Stomach (tissue), 9 donors: ENCODE measurements around the gene SAPCD2. TPM values are rescaled to one million over a fixed set of nuclear protein-coding genes. Genes with fewer than 3 reads are reported as not detected.

Experiments used
- DNase-seq, 2 donors: peaks; one replicate each; pipeline versions ENCODE4 v3.0.0 to v3.0.0-alpha.2; 2013 to 2019
- H3K27ac ChIP-seq, 5 donors: fragments of 200-600 bp in 4 of 5; sonication (generic) in 4 of 5; one replicate each; pipeline ENCODE4 v1.5.1; 2013 to 2019; ENCODE audit warnings: mild to moderate bottlenecking in 1 of 5, moderate library complexity in 1 of 5
- H3K27me3 ChIP-seq, 3 donors: fragments of 200-600 bp; sonication (generic); one replicate each; pipeline ENCODE4 v1.5.1; 2017 to 2019; ENCODE audit warnings: mixed run types in 1 of 3
- H3K36me3 ChIP-seq, 4 donors: fragments of 200-600 bp; sonication (generic); 1 replicate in 3 of 4; 2 replicates in 1 of 4; pipeline ENCODE4 v1.5.1; 2016 to 2019
- H3K4me1 ChIP-seq, 4 donors: fragments of 200-600 bp; sonication (generic); one replicate each; pipeline ENCODE4 v1.5.1; 2016 to 2019
- H3K4me3 ChIP-seq, 4 donors: fragments of 200-600 bp; sonication (generic) in 3 of 4; one replicate each; pipeline ENCODE4 v1.5.1; 2016 to 2019; ENCODE audit warnings: mild to moderate bottlenecking in 1 of 4
- H3K9me3 ChIP-seq, 4 donors: fragments of 200-600 bp; sonication (generic); one replicate each; pipeline ENCODE4 v1.5.1; 2016 to 2019
- EP300 ChIP-seq: sonication (generic); formaldehyde crosslinking; IDR thresholded peaks from one replicate; pipeline ENCODE4 v1.6.1; 2017; ENCODE audit warnings: antibody characterized with exemption
- POLR2A ChIP-seq, 4 donors: fragments of 450-650 bp; IDR thresholded peaks; one replicate each; pipeline ENCODE4 v1.6.1; 2016; ENCODE audit warnings: antibody characterized with exemption in 4 of 4, control low read depth in 2 of 4, mild to moderate bottlenecking in 1 of 4, moderate library complexity in 1 of 4
- POLR2AphosphoS5 ChIP-seq, 3 donors: sonication (generic); formaldehyde crosslinking; IDR thresholded peaks; one replicate each; pipeline ENCODE4 v1.6.1; 2016; ENCODE audit warnings: antibody characterized with exemption in 3 of 3
- WGBS, 5 donors: extraction: QIAGEN DNeasy Blood & Tissue Kit in 3 of 5; methylation state at CpG; one replicate each; pipeline versions ENCODE4 v1.1.5 to v1.1.7; 2013 to 2018; 5-methylcytosine and 5-hydroxymethylcytosine counted together
- intact Hi-C: fragments of 100-400 bp; cut with DNase I; formaldehyde crosslinking; loops from one replicate; pipeline ENCODE4 v1.15.1; 2023; ENCODE audit warnings: low total_unique reads
- polyA plus RNA-seq, 3 donors: library from polyadenylated mRNA; stranded (reverse); fragments of 200-250 nt; gene quantifications; one replicate each; pipeline ENCODE4 v1.2.3, GENCODE V29; 2013
- total RNA-seq, 5 donors: library from RNA; depleted of rRNA; stranded (reverse); fragments of >200 nt; gene quantifications; one replicate each; pipeline versions ENCODE4 v1.1.0 to v1.2.3, GENCODE V29; 2014 to 2016
- TF ChIP-seq, protein P1 (sequence below), 7 experiments: fragments of 450-650 bp in 4 of 7; fragments of 200-600 bp in 3 of 7; sonication (generic) in 3 of 7; IDR thresholded peaks; one replicate each; pipeline ENCODE4 v1.5.1; 2016 to 2019; ENCODE audit warnings: antibody characterized with exemption in 7 of 7, control low read depth in 2 of 7, mild to moderate bottlenecking in 1 of 7
- donor health status: healthy with polysubstance abuse.
- donor health status: Bipolar disorder and iron deficiency.
- donor health status: healthy.

Gene SAPCD2
- total and polyA plus RNA-seq, 8 donors: 1.7 to 84.9 (median 3.8) TPM; not detected in 1

DNA sequence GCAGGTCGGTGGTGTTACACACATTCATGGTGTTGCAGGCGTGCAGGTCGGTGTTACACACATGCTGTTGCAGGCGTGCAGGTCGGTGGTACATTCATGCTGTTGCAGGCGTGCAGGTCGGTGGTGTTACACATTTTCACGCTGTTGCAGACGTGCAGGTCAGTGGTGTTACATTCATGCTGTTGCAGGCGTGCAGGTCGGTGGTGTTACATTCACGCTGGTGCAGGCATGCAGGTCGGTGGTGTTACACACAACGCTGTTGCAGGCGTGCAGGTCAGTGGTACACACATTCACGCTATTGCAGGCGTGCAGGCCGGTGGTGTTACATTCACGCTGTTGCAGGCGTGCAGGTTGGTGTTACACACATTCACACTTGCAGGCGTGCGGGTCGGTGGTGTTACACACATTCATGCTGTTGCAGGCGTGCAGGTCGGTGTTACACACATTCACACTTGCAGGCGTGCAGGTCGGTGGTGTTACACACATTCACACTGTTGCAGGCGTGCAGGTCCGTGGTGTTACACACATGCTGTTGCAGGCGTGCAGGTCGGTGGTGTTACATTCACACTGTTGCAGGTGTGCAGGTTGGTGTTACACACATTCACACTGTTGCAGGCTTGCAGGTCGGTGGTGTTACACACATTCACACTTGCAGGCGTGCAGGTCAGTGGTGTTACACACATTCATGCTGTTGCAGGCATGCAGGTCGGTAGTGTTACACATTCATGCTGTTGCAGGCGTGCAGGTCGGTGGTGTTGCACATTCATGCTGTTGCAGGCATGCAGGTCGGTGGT, 33.0 kb upstream of the SAPCD2 start:
- no peak for DNase-seq
- no peak overlapping the region for H3K4me3 ChIP-seq
- TF ChIP-seq EP300: no peak
- TF ChIP-seq POLR2AphosphoS5 (IDR thresholded peaks at IDR 0.05): no peak
- TF ChIP-seq, protein P1, sequence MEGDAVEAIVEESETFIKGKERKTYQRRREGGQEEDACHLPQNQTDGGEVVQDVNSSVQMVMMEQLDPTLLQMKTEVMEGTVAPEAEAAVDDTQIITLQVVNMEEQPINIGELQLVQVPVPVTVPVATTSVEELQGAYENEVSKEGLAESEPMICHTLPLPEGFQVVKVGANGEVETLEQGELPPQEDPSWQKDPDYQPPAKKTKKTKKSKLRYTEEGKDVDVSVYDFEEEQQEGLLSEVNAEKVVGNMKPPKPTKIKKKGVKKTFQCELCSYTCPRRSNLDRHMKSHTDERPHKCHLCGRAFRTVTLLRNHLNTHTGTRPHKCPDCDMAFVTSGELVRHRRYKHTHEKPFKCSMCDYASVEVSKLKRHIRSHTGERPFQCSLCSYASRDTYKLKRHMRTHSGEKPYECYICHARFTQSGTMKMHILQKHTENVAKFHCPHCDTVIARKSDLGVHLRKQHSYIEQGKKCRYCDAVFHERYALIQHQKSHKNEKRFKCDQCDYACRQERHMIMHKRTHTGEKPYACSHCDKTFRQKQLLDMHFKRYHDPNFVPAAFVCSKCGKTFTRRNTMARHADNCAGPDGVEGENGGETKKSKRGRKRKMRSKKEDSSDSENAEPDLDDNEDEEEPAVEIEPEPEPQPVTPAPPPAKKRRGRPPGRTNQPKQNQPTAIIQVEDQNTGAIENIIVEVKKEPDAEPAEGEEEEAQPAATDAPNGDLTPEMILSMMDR (IDR thresholded peaks at IDR 0.05): no peak
- no peak for TF ChIP-seq POLR2A (IDR thresholded peaks at IDR 0.05)
- H3K4me1 ChIP-seq: no peaks in the 10 kb centered on the region
- no peaks in the 10 kb centered on the region for H3K9me3 ChIP-seq
- 91 to 95% (median 93%) methylated on average over 31 to 37 of the region's 37 CpGs for WGBS, 5 donors
- intact Hi-C loops: no loop called here
- no peaks in the 10 kb centered on the region for H3K27me3 ChIP-seq
- peaks cover 62 to 100% (median 100%) of the 10 kb centered on the region in 4 donors for H3K36me3 ChIP-seq
- no peak overlapping the region for H3K27ac ChIP-seq

DNA sequence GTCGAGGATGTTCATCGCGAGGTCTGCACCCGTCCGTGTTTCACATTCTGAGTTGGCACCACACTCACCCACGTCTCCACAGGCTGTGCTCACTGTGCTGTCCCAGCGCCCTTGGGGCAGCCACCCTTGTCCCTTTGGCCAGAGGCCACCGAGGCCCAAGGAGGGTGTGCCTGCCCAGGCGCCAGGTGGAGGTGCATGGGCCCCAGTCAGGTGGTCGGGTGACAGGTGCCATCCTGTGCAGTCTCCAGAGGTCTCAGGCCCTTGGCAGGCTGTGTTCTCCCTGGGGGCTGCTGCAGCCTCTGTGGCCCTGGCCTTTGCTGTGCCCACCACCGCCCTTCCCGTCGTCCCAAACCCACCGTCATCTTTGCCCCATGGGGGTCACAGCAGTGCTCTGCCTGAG, 28.9 kb upstream of the SAPCD2 start:
- TF ChIP-seq POLR2A (IDR thresholded peaks at IDR 0.05): no peak
- no peak for TF ChIP-seq POLR2AphosphoS5 (IDR thresholded peaks at IDR 0.05)
- TF ChIP-seq, protein P1 (IDR thresholded peaks at IDR 0.05): no peak
- TF ChIP-seq EP300: no peak
- 82 to 93% (median 83%) methylated on average over 11 to 14 of the region's 14 CpGs for WGBS, 5 donors
- no peak for DNase-seq
- H3K4me1 ChIP-seq: no peaks in the 10 kb centered on the region
- no peak overlapping the region for H3K4me3 ChIP-seq
- H3K36me3 ChIP-seq: peaks cover 56 to 100% (median 96%) of the 10 kb centered on the region in 4 donors
- no peaks in the 10 kb centered on the region for H3K9me3 ChIP-seq
- H3K27ac ChIP-seq: no peak overlapping the region
- no peaks in the 10 kb centered on the region for H3K27me3 ChIP-seq
- intact Hi-C loops: no loop called here

DNA sequence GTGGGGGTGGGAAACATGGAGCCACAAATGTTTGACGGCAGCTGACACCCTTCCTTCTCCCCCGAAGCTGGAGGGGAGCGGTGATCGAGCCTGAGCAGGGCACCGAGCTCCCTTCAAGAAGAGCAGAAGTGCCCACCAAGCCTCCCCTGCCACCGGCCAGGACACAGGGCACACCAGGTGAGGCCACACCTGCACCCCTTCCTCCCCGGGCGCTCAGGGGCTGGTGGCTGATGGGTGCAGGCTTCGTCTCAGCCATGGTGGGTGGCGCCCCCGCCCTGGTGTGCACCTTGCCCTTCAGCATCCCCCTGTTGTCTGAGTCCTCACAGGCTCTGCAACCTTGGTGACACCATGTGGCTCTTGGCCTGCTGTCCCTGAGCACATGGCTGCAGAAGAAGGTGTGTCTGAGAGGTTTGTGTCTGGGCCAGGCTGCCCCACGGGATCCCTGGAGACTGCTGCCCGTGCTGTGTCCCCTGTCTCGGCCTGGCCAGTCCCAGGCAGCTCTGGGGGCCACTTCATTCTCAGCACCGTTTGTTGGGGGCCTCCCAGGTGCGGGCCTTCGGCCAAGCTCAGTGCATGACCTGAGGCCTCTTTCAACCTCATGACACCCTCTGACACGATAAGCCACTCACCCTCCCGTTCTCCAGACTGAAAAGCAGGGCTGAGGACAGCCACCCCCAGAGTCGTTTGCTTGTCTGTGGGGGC, 27.6 kb upstream of the SAPCD2 start:
- intact Hi-C loops: no loop called here

More for the DNA sequence above, 27.6 kb upstream of the SAPCD2 start:
- 88 to 95% (median 90%) methylated on average over 11 to 20 of the region's 20 CpGs for WGBS, 5 donors
- no peaks in the 10 kb centered on the region for H3K27me3 ChIP-seq
- TF ChIP-seq, protein P1 (IDR thresholded peaks at IDR 0.05): no peak
- TF ChIP-seq POLR2AphosphoS5 (IDR thresholded peaks at IDR 0.05): no peak
- no peak for TF ChIP-seq POLR2A (IDR thresholded peaks at IDR 0.05)
- no peak for TF ChIP-seq EP300
- no peak for DNase-seq
- H3K9me3 ChIP-seq: no peaks in the 10 kb centered on the region
- no peaks in the 10 kb centered on the region for H3K4me1 ChIP-seq
- H3K4me3 ChIP-seq: no peak overlapping the region
- H3K27ac ChIP-seq: no peak overlapping the region
- H3K36me3 ChIP-seq: peaks cover 50 to 99% (median 92%) of the 10 kb centered on the region in 4 donors
